Activated CD4-positive, alpha-beta T cell treated with anti-CD3 and anti-CD28 coated beads, Interleukin-2, amount 10 ng/mL, durations not matched to agents 7 days and 5 days (primary cell): ENCODE data around the gene CENPT. TPM values are rescaled to one million over a fixed set of nuclear protein-coding genes. Genes with fewer than 3 reads are reported as not detected.

Experiments used
- CTCF ChIA-PET: fragments of 350-600 bp; sonication (Branson Sonifier 250); formaldehyde crosslinking; loops from one replicate; lab custom pipeline; 2021; ENCODE audit warnings: antibody characterized with exemption; lab: Charles Lee
- POLR2A ChIA-PET: fragments of 350-600 bp; sonication (Branson Sonifier 250); formaldehyde crosslinking; loops from one replicate; lab custom pipeline; 2021; ENCODE audit warnings: antibody characterized with exemption; lab: Charles Lee
- DNase-seq: peaks from one replicate; pipeline ENCODE4 v3.0.0-alpha.2; 2020
- H3K27ac Mint-ChIP-seq: one replicate; pipeline ENCODE4 v1.8.0; 2021; ENCODE audit warnings: mild to moderate bottlenecking, moderate library complexity, mixed read lengths
- H3K27me3 Mint-ChIP-seq: one replicate; pipeline ENCODE4 v1.8.0; 2021; ENCODE audit warnings: mixed read lengths
- H3K36me3 Mint-ChIP-seq: one replicate; pipeline ENCODE4 v1.8.0; 2021; ENCODE audit warnings: low read depth, mixed read lengths
- H3K4me1 Mint-ChIP-seq: one replicate; pipeline ENCODE4 v1.8.0; 2021; ENCODE audit warnings: mixed read lengths
- H3K4me3 Mint-ChIP-seq: one replicate; pipeline ENCODE4 v1.8.0; 2021; ENCODE audit warnings: mild to moderate bottlenecking, moderate library complexity, mixed read lengths
- H3K9me3 Mint-ChIP-seq: one replicate; pipeline ENCODE4 v1.8.0; 2021; ENCODE audit warnings: mixed read lengths
- total RNA-seq, 2 experiments: library from RNA; stranded (reverse); gene quantifications; one replicate each; pipeline ENCODE4 v1.2.3, GENCODE V29; 2021

Gene CENPT
- total RNA-seq, 2 experiments from 2014 or later: 62.1 to 64.0 TPM

DNA sequence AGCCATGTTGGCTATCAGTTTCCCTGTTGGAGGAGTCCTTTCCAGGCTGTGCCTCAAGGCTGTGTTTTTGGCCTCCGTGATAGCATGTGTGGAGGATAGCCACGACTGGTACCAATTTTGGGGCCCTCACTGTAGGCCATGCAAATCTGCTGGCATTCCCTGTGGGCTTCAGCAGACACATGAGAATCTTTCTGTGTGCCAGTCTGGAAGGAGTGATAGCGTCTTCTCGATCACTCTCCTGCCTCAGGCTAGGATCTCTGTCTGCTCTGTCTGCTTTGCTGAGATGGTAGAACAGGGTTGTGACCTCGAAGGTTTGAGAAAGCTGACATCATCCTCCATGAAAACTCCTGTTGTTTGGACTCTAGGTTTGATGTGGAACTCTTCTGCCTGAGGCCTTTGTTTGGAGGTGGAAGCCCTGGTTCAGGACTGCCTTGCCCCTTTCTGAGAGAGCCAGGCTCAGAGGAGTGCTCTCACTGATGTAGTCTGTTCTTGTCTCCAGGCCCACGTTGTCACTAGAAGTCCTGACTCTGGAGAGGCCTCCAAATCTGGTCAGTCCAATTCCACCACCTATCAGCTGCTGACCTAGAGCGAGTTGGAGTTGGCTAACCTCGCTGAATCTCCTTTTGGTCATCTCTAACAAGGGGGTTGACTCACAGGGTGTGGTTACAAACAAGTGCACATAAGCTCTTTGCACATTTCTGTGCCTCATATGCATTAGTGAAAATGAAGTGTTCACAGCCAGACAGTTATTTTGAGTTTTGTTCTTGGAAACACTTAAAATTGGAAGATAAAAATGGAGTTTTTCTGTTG is 13.3 kb upstream of the CENPT start:
- Mint-ChIP-seq H3K4me1 (peaks cover 20% of the 10 kb centered on the region), H3K9me3 (no peaks in the 10 kb centered on the region), H3K27me3 (no peaks in the 10 kb centered on the region), H3K4me3 (no peak overlapping the region), H3K36me3 (peaks cover 12% of the 10 kb centered on the region), H3K27ac (no peak overlapping the region)
- POLR2A ChIA-PET: no interaction called here
- no peak for DNase-seq
- CTCF ChIA-PET: interaction anchor here (0.5 to 3.3 kb wide), 5 partner anchors 23 to 340 kb away, joined by 3 to 18 read pairs (median 3); partner anchors contain the start of gene NRN1L

DNA sequence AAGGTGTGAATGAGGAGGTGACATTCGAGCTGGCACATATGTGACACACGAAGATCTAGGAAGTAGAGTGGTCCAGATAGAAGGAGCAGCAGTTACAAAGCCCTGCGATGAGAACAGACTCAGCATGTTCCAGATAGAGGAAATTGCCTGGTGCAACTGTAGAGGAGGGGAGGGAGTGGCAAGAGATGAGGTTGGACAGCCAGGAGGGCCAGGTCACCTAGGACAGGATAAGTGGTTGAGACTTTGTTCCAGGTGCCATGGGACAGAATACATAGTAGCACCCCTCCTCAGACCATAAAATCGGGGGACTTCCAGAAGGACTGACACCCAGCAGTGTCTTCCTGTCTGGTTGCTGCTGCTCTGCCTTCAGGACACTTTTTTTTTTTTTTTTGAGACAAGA is 11.0 kb upstream of the CENPT start:
- H3K27ac Mint-ChIP-seq: no peak overlapping the region
- no peaks in the 10 kb centered on the region for H3K27me3 Mint-ChIP-seq
- no peak for DNase-seq
- no peaks in the 10 kb centered on the region for H3K9me3 Mint-ChIP-seq
- no peak overlapping the region for H3K4me3 Mint-ChIP-seq
- ChIA-PET CTCF (interaction anchor here (1.4 to 2.0 kb wide), 3 partner anchors 12 to 42 kb away, joined by 4 to 5 read pairs (median 5); partner anchors contain the start of gene NUTF2), POLR2A (no interaction called here)
- H3K4me1 Mint-ChIP-seq: peaks cover 25% of the 10 kb centered on the region
- peaks cover 5% of the 10 kb centered on the region for H3K36me3 Mint-ChIP-seq

DNA sequence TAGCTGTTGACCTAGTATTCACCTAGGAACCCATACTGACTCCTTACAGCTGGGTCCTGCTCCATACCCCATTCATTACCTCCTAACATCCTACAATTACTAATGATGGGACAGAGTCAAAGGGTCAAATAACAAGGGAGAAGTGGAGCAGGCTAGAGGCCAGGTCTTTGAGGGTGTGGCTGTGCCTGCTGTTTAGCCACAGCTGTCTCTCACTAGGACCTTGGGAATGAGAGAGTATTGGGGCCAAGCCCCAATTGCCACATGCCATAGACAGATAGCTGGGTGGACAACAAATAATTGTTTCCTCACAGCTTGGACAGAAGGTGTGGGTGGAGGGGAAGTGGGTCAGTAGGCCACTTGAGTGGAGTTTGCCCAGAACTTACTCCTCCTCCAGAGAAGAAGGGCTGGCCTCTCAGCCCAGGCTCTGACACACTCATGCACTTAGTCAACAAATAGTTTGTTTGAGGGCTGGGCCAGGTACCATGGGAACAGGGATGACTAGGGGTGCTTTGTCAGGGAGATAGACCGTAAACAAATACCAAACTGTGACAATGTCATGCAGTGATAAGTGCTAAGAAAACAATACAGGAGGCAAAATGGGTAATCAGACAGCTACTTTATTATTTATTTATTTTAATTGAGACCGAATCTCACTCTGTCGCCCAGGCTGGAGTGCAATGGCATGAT is 10.2 kb upstream of the CENPT start:
- Mint-ChIP-seq H3K27ac (no peak overlapping the region), H3K4me1 (peaks cover 25% of the 10 kb centered on the region), H3K36me3 (peaks cover 5% of the 10 kb centered on the region), H3K27me3 (no peaks in the 10 kb centered on the region), H3K4me3 (no peak overlapping the region), H3K9me3 (no peaks in the 10 kb centered on the region)
- ChIA-PET POLR2A (no interaction called here), CTCF (interaction anchor here (0.9 to 2.0 kb wide), 6 partner anchors 9 to 126 kb away, joined by 3 to 6 read pairs (median 4); partner anchors contain the start of gene NUTF2)
- no peak for DNase-seq

DNA sequence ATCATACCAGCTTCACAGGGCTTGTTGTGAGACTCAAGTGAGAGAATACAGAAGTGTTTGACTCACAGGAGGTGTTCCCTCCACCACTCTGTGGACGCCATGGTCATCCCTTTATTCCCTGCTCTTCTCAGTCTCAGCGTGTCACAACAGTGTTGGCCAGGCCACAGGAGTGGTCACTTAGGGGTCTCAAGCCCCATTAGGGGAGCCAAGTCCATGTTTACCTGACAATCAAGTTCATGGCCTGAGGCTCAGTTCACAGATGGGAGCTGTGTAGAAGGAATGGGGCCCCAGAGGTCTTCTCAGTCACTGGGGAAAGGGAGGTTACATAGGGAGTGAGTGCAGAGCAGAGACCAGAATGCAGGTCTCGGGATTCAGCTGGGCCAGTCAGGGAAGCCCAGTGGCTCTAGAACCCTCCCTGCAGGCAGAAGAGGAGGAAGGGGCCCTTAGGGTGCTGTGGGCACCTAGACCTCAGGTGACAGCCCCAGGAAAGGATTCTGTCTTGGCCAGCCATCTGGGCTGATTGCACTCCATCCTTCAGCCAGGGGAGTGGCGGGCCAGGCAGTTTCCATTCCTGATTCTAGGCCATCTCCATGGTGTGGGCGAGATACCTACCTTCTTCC is 9.5 kb upstream of the CENPT start:
- Mint-ChIP-seq H3K27ac (no peak overlapping the region), H3K9me3 (no peaks in the 10 kb centered on the region), H3K36me3 (peaks cover 5% of the 10 kb centered on the region), H3K4me1 (peaks cover 24% of the 10 kb centered on the region), H3K4me3 (no peak overlapping the region), H3K27me3 (no peaks in the 10 kb centered on the region)
- ChIA-PET CTCF (interaction anchor here (0.9 to 2.3 kb wide), 7 partner anchors 9 to 127 kb away, joined by 3 to 10 read pairs (median 5); partner anchors contain the start of gene NUTF2), POLR2A (no interaction called here)
- DNase-seq: no peak

DNA sequence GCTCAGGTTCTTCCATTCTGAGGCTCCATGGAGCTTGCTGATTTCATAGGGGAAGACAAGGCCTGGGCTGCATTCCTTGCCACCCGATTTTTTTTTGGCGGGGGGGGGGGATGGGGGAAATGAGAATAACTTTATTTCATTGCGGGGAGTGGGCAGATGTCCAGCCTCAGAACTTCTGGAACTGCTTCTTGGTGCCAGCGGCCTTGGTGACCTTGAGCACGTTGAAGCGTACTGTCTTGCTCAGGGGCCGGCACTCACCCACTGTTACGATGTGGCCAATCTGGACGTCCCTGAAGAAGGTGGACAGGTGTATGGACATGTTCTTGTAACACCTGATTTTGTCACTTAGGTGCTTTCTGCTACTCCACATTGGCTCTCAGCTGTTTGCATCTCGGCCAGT is 8.3 kb upstream of the CENPT start:
- no peaks in the 10 kb centered on the region for H3K9me3 Mint-ChIP-seq
- H3K4me1 Mint-ChIP-seq: peaks cover 19% of the 10 kb centered on the region
- H3K27ac Mint-ChIP-seq: no peak overlapping the region
- peaks cover 3% of the 10 kb centered on the region for H3K36me3 Mint-ChIP-seq
- ChIA-PET CTCF (interaction anchor here (2.3 kb wide), 1 partner anchor 39 kb away, joined by 10 read pairs; no protein-coding TSS in a partner anchor), POLR2A (interaction anchor here (0.6 kb wide), 1 partner anchor 13 kb away, joined by 3 read pairs; no protein-coding TSS in a partner anchor)
- DNase-seq: no peak
- no peaks in the 10 kb centered on the region for H3K27me3 Mint-ChIP-seq
- no peak overlapping the region for H3K4me3 Mint-ChIP-seq

DNA sequence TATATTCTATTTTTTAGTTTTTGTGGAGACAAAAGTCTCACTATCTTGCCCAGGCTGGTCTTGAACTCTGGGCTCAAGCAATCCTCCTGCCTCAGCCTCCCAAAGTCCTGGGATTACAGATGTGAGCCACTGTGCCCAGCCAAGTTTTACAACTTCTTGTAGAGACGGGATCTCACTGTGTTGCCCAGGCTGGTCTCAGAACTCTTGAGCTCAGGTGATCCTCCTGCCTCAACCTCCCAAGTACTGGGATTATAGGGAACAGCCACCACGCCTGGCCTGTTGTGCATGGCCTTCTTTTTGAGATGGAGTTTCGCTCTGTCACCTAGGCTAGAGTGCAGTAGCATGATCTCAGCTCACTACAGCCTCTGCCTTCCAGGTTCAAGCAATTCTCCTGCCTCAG is 6.2 kb upstream of the CENPT start:
- Mint-ChIP-seq H3K4me1 (peaks cover 25% of the 10 kb centered on the region), H3K27me3 (no peaks in the 10 kb centered on the region), H3K9me3 (no peaks in the 10 kb centered on the region), H3K36me3 (no peaks in the 10 kb centered on the region), H3K27ac (no peak overlapping the region), H3K4me3 (no peak overlapping the region)
- CTCF ChIA-PET: no interaction called here
- no peak for DNase-seq
- POLR2A ChIA-PET: no interaction called here

DNA sequence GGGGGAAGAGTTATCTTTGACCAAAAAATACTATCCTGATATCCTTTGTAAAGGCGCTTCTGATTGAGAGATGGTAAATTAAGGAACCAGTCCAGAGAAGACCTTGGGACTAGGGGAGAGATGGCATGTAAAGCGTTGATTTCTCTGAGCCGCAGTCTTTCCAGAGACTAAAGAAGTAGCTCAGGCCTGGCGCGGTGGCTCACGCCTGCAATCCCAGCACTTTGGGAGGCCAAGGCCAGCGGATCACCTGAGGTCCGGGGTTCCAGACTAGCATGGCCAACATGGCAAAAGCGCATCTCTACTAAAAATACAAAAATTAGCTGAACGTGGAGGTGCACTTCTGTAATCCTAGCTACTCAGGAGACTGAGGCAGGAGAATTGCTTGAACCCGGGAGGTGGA is 625 bp upstream of the CENPT start:
- Mint-ChIP-seq H3K27ac (peak overlapping the region; percentile 87), H3K36me3 (peaks cover 11% of the 10 kb centered on the region), H3K9me3 (no peaks in the 10 kb centered on the region), H3K27me3 (no peaks in the 10 kb centered on the region), H3K4me3 (peak overlapping the region; percentile 90), H3K4me1 (peaks cover 46% of the 10 kb centered on the region)
- no peak for DNase-seq
- CTCF ChIA-PET: interaction anchor here (0.6 to 1.2 kb wide), 4 partner anchors 9 to 142 kb away, joined by 3 to 7 read pairs (median 3); no protein-coding TSS in a partner anchor
- POLR2A ChIA-PET: no interaction called here

DNA sequence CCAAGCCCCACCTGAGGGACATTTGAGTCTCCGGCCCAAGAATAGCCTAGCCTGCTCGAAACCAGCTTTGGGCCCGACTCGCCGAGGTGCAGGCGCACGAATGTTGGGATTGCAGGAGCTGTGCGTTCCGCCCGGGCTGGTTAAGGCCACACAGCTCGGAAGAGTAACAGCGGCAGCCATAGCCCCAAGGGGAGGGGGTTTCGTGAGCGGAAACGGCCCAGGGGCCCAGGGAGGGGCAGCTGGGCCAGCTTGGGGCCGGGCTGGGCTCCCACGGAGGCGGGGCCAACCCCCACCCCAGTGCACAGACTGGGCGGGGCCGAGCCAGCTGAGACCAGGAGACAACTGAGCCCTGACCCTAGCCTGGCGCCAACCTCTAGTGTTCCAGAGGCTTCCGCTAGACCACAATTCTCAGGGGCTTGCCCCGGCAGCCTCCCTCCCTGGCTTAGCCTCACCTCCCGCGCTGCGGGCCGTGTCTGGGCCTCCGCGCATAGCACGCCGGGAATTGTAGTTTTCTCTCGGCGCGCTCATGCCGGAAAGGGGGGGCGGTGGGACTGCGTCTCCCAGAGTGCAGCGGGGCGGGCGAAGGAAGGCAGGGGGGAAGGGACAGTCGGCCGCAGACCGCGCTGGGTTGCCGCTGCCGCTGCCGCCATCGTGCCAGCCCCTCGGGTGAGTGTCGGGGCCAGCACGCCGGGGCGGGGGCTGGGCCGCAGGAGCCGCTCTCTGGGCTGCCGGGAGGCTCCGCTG is 1.0 kb downstream of the CENPT start, which contains the start of gene NUTF2:
NUTF2 (plus strand) TSS at position 614 of the 744 bp plus-strand sequence. CDS start 18,198 bp downstream, outside the sequence.
- peak; percentile 96 for DNase-seq
- H3K4me3 Mint-ChIP-seq: peak within 1 kb of the TSS; percentile 90
- peak within 1 kb of the TSS; percentile 93 for H3K27ac Mint-ChIP-seq
- POLR2A ChIA-PET: interaction anchor here (0.5 kb wide), 1 partner anchor 42 kb away, joined by 3 read pairs; no protein-coding TSS in a partner anchor
- no peaks in the 10 kb centered on the region for H3K9me3 Mint-ChIP-seq
- H3K4me1 Mint-ChIP-seq: peaks cover 52% of the 10 kb centered on the region
- CTCF ChIA-PET: interaction anchor here (0.5 to 3.0 kb wide), 6 partner anchors 11 to 325 kb away, joined by 4 to 16 read pairs (median 5); partner anchors contain the start of gene NRN1L
- peaks cover 12% of the 10 kb centered on the region for H3K36me3 Mint-ChIP-seq
- no peaks in the 10 kb centered on the region for H3K27me3 Mint-ChIP-seq

DNA sequence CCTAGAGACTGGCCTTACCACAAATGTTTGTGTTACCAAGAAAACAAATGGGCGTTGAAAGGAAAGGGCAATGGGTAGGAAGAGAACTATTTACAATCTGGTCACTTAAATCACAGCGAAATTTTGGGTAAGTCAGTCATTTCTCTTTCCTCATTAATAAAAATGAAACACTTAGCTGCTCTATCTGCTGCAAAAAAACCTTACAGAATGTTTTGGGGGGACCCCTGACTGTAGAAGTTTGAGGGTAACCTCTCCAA is 1.5 kb downstream of the CENPT start:
- H3K4me1 Mint-ChIP-seq: peaks cover 56% of the 10 kb centered on the region
- peaks cover 12% of the 10 kb centered on the region for H3K36me3 Mint-ChIP-seq
- DNase-seq: no peak
- CTCF ChIA-PET: interaction anchor here (0.5 to 3.0 kb wide), 6 partner anchors 12 to 325 kb away, joined by 4 to 16 read pairs (median 5); partner anchors contain the start of gene NRN1L
- POLR2A ChIA-PET: interaction anchor here (0.5 kb wide), 1 partner anchor 43 kb away, joined by 3 read pairs; no protein-coding TSS in a partner anchor
- peak overlapping the region; percentile 85 for H3K4me3 Mint-ChIP-seq
- H3K9me3 Mint-ChIP-seq: no peaks in the 10 kb centered on the region
- H3K27me3 Mint-ChIP-seq: no peaks in the 10 kb centered on the region
- H3K27ac Mint-ChIP-seq: peak overlapping the region; percentile 93

DNA sequence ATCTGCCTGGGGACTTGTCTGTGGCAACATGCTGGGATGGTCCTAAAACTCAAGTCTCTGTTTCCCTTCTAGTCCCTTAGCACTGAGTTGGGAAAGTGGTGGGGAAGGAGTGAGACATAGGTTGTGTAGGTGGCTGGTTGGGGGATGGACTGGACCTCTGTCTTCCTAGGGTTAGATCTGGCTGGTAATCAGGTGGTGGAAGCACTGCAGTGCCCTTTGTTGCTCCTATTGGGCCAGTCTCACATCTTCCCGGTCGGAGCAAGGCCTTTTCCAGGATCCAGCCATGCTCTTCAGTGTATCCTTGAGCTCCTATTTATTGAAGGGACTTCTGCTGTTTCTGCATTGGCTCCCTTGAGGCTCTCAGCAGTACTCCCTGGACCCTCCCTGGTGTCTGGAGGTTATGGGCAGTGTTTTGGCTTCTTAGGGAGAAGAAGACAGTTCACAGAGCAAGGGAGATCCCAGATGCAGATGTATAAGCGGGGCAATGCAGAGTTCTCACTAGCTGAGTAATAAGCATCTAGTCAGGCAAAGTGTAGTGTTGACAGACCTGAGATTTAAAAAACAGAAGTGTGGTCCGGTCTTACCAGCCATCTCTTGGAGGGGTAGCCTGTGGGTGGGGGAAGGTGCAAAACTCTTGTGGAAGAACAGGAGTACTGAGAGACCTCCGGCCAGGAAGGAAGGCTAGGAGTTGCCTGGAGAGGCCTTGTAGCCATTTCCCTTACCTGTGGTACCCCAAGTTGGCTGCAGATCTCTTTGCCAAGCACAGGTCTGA is 2.0 kb downstream of the CENPT start:
- CTCF ChIA-PET: interaction anchor here (1.2 to 3.5 kb wide), 8 partner anchors 12 to 364 kb away, joined by 3 to 16 read pairs (median 5); partner anchors contain the start of genes ATP6V0D1 and NRN1L
- Mint-ChIP-seq H3K9me3 (no peaks in the 10 kb centered on the region), H3K4me3 (peak overlapping the region; percentile 85), H3K27ac (peak overlapping the region; percentile 93), H3K4me1 (peaks cover 56% of the 10 kb centered on the region), H3K36me3 (peaks cover 12% of the 10 kb centered on the region), H3K27me3 (no peaks in the 10 kb centered on the region)
- POLR2A ChIA-PET: no interaction called here
- no peak for DNase-seq

DNA sequence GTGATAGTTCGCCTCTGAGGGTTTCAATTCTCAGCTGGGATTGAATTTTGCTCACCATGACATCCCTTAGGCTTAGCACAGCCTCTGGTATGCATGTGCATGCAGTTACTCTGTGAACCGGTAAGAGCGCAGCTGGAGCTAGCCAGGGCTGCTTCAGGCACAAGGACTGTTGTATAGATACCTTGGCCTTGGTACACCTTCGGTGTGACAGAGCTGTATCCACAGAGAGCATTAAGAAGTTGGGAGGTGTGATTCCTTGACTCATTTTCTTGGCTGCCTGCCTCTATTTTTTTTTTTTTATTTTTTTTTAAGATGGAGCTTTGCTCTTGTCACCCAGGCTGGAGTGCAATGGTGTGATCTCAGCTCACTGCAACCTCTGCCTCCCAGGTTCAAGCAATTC is 3.0 kb downstream of the CENPT start:
- CTCF ChIA-PET: interaction anchor here (0.7 to 3.5 kb wide), 7 partner anchors 11 to 363 kb away, joined by 3 to 16 read pairs (median 6); partner anchors contain the start of genes ATP6V0D1 and NRN1L
- Mint-ChIP-seq H3K9me3 (no peaks in the 10 kb centered on the region), H3K27ac (peak overlapping the region; percentile 31), H3K4me3 (peak overlapping the region; percentile 90), H3K36me3 (peaks cover 12% of the 10 kb centered on the region), H3K4me1 (peaks cover 54% of the 10 kb centered on the region), H3K27me3 (no peaks in the 10 kb centered on the region)
- POLR2A ChIA-PET: interaction anchor here (0.5 to 0.7 kb wide), 2 partner anchors 43 to 154 kb away, joined by 3 to 4 read pairs; no protein-coding TSS in a partner anchor
- no peak for DNase-seq
